Endodermal cell (in vitro differentiated cells): Measurements from ENCODE around the gene RPN2. TPM values are rescaled to one million over a fixed set of nuclear protein-coding genes. Genes with fewer than 3 reads are reported as not detected.
A peak's percentile ranks its signal among the peaks of the same experiment; 100 is the strongest.

Experiments used
- DNase-seq: peaks from one replicate; pipeline ENCODE4 v3.0.0-alpha.2; 2017
- H3K27ac ChIP-seq: 2 replicates; pipeline ENCODE4 v1.5.1; 2013; ENCODE audit warnings: mild to moderate bottlenecking, low read depth, low read length, moderate library complexity
- H3K27me3 ChIP-seq: 2 replicates; pipeline ENCODE4 v1.6.1; 2013; ENCODE audit warnings: mild to moderate bottlenecking, low read length, moderate library complexity; ENCODE audit not compliant: insufficient read depth, control insufficient read depth, poor library complexity, severe bottlenecking
- H3K36me3 ChIP-seq: 2 replicates; pipeline ENCODE4 v1.7.0; 2013; ENCODE audit warnings: mild to moderate bottlenecking, low read length, moderate library complexity; ENCODE audit not compliant: control insufficient read depth, insufficient read depth
- H3K4me1 ChIP-seq: one replicate; pipeline ENCODE4 v1.7.0; 2013; ENCODE audit warnings: low read length; ENCODE audit not compliant: control insufficient read depth, insufficient read depth
- H3K4me3 ChIP-seq: 2 replicates; pipeline ENCODE4 v1.5.1; 2013; ENCODE audit warnings: mild to moderate bottlenecking, low read length, moderate library complexity
- H3K9ac ChIP-seq: 2 replicates; pipeline ENCODE4 v1.6.1; 2013; ENCODE audit warnings: mild to moderate bottlenecking, low read length, moderate library complexity; ENCODE audit not compliant: poor library complexity, severe bottlenecking; ENCODE audit errors: extremely low read depth
- H3K9me3 ChIP-seq: 2 replicates; pipeline ENCODE4 v1.6.1; 2013; ENCODE audit warnings: mild to moderate bottlenecking, low read length, moderate library complexity; ENCODE audit not compliant: control insufficient read depth
- H3K27ac Mint-ChIP-seq: 2 replicates; pipeline ENCODE4 v1.8.0; 2020; ENCODE audit warnings: mixed read lengths
- H3K27me3 Mint-ChIP-seq: 2 replicates; pipeline ENCODE4 v1.8.0; 2021; ENCODE audit warnings: mild to moderate bottlenecking, mixed read lengths; ENCODE audit not compliant: insufficient read depth
- H3K36me3 Mint-ChIP-seq: 2 replicates; pipeline ENCODE4 v1.8.0; 2020; ENCODE audit warnings: low read depth, mixed read lengths
- H3K4me1 Mint-ChIP-seq: 2 replicates; pipeline ENCODE4 v1.8.0; 2020; ENCODE audit warnings: mixed read lengths
- H3K4me3 Mint-ChIP-seq: 2 replicates; pipeline ENCODE4 v1.8.0; 2020; ENCODE audit warnings: mild to moderate bottlenecking, moderate library complexity, mixed read lengths
- H3K9me3 Mint-ChIP-seq: 2 replicates; pipeline ENCODE4 v1.8.0; 2020; ENCODE audit warnings: mild to moderate bottlenecking, mixed read lengths
- WGBS, 2 experiments: methylation state at CpG; one replicate each; pipeline versions ENCODE4 v1.1.5 to v1.1.7; 2013; ENCODE audit warnings: missing lambda C conversion rate in 2 of 2, mixed read lengths in 1 of 2; ENCODE audit not compliant: insufficient coverage in 1 of 2, insufficient read length in 1 of 2; 5-methylcytosine and 5-hydroxymethylcytosine counted together
- total RNA-seq, 2 donors: library from RNA; stranded (reverse); fragmentation: NEBNext Ultra II Directional in 1 of 2; extraction: Animal tissue kit (Norgen Biotek cat#: 25700) in 1 of 2; gene quantifications; 2 replicates in 1 of 2; 3 replicates in 1 of 2; pipeline ENCODE4 v1.2.1, GENCODE V29; 2021
- TF ChIP-seq, protein P1 (sequence below): fragments of 200-600 bp; sonication (generic); conservative IDR thresholded peaks from 2 replicates; pipeline ENCODE4 v1.5.0; 2021; ENCODE audit warnings: antibody characterized with exemption, mild to moderate bottlenecking

Gene RPN2
- total RNA-seq, 2 donors from 2014 or later: 230 to 242 TPM

DNA sequence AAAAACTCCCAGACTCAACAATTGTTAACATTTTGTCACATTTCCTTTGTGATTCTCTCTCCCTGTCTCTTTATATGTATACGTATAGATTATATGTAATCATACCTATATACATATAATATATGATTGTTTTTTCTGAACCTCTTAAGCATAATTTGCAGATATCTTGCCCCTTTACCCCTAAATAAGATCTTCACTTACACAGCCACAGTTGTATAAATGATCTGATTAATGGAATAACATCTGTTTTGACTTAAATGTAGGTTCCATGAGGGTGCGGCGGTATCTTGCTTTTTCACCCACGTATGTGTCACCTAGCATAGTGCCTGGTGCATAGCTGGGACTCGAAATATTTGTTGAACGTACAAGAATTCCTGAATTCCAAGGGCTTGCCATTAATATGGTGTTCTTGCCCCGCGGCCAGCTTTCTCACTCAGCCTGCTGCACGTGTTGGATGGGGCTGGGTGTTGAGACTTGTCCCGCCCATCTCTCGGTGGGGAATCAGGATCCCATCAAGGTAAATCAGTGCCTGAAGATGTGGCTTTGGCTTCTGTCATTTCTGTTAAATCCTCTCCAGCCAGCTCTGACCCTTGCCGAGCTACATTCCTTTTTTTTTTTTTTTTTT is 99.9 kb downstream of the RPN2 start:
- Histone ChIP-seq H3K27me3 (no peaks in the 10 kb centered on the region), H3K9ac (no peak overlapping the region), H3K4me3 (no peak overlapping the region), H3K36me3 (no peaks in the 10 kb centered on the region), H3K27ac (no peak overlapping the region), H3K4me1 (peaks cover 8% of the 10 kb centered on the region), H3K9me3 (no peaks in the 10 kb centered on the region)
- H3K9me3 Mint-ChIP-seq: no peaks in the 10 kb centered on the region
- no peaks in the 10 kb centered on the region for H3K36me3 Mint-ChIP-seq
- no peak overlapping the region for H3K27ac Mint-ChIP-seq
- WGBS, 2 experiments: 84 to 88% methylated on average over 8 to 11 of the region's 12 CpGs
- no peak overlapping the region for H3K4me3 Mint-ChIP-seq
- peak; percentile 68 for DNase-seq
- H3K4me1 Mint-ChIP-seq: peaks cover 4% of the 10 kb centered on the region
- no peaks in the 10 kb centered on the region for H3K27me3 Mint-ChIP-seq
- TF ChIP-seq, protein P1, sequence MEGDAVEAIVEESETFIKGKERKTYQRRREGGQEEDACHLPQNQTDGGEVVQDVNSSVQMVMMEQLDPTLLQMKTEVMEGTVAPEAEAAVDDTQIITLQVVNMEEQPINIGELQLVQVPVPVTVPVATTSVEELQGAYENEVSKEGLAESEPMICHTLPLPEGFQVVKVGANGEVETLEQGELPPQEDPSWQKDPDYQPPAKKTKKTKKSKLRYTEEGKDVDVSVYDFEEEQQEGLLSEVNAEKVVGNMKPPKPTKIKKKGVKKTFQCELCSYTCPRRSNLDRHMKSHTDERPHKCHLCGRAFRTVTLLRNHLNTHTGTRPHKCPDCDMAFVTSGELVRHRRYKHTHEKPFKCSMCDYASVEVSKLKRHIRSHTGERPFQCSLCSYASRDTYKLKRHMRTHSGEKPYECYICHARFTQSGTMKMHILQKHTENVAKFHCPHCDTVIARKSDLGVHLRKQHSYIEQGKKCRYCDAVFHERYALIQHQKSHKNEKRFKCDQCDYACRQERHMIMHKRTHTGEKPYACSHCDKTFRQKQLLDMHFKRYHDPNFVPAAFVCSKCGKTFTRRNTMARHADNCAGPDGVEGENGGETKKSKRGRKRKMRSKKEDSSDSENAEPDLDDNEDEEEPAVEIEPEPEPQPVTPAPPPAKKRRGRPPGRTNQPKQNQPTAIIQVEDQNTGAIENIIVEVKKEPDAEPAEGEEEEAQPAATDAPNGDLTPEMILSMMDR: no peak

DNA sequence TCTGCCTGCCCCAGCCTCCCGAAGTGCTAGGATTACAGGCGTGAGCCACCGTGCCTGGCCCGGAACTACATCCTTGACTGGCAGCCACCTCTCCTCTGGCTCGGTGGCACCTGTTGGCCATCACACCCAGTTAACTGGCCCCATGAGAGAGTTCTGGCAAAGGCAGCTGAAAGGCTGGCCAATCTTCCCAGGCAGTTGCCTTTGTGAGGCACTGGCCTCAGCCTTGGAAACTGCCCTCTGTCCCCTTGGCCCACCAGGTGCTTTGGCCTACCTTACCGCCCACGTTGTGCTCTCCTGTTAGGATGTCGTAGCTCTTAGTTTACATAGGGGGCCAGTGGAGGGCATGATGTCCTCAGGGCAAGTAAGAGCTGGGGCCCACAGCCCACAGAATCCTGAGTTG is 100.7 kb downstream of the RPN2 start:
- Histone ChIP-seq H3K4me3 (no peak overlapping the region), H3K4me1 (peaks cover 8% of the 10 kb centered on the region), H3K27me3 (no peaks in the 10 kb centered on the region), H3K27ac (no peak overlapping the region), H3K9ac (no peak overlapping the region), H3K9me3 (no peaks in the 10 kb centered on the region), H3K36me3 (no peaks in the 10 kb centered on the region)
- no peak for DNase-seq
- peaks cover 1% of the 10 kb centered on the region for H3K27me3 Mint-ChIP-seq
- TF ChIP-seq, protein P1: no peak
- 77 to 92% methylated on average over 3 to 8 of the region's 8 CpGs for WGBS, 2 experiments
- H3K4me3 Mint-ChIP-seq: no peak overlapping the region
- H3K27ac Mint-ChIP-seq: no peak overlapping the region
- peaks cover 4% of the 10 kb centered on the region for H3K4me1 Mint-ChIP-seq
- no peaks in the 10 kb centered on the region for H3K9me3 Mint-ChIP-seq
- no peaks in the 10 kb centered on the region for H3K36me3 Mint-ChIP-seq

DNA sequence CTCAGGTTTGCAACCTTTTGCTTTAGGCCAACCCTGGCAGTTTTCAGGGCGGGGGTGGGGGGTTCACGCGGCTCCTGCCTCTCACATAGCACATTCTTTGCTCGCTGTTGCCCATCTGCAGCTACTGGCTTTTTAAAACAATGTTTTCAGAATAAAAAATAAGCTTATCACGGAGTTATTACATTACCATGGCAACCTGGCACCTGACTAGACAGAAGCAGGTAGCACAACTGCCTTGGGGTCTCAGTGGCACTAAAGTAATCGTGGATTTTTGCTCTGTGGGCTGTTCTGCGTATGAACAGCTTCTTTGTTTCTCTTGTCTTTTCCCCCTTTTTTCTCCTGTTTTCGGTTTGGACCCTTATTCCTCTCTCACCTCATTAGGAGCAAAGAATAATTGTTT is 101.3 kb downstream of the RPN2 start:
- peaks cover 2% of the 10 kb centered on the region for H3K27me3 Mint-ChIP-seq
- H3K9me3 ChIP-seq: no peaks in the 10 kb centered on the region
- DNase-seq: no peak
- no peak overlapping the region for H3K4me3 ChIP-seq
- TF ChIP-seq, protein P1: no peak
- H3K9me3 Mint-ChIP-seq: no peaks in the 10 kb centered on the region
- no peaks in the 10 kb centered on the region for H3K36me3 Mint-ChIP-seq
- H3K36me3 ChIP-seq: no peaks in the 10 kb centered on the region
- H3K27me3 ChIP-seq: no peaks in the 10 kb centered on the region
- H3K27ac ChIP-seq: no peak overlapping the region
- H3K4me1 Mint-ChIP-seq: peaks cover 4% of the 10 kb centered on the region
- no peak overlapping the region for H3K4me3 Mint-ChIP-seq
- no peak overlapping the region for H3K9ac ChIP-seq
- WGBS, 2 experiments: 89 to 91% methylated on average over 6 to 8 of the region's 8 CpGs
- no peak overlapping the region for H3K27ac Mint-ChIP-seq
- H3K4me1 ChIP-seq: peaks cover 8% of the 10 kb centered on the region
